Measurements from ENCODE around the gene RHOF.
"Not testable (repeated sequence)": the region's sequence is repeated elsewhere in the genome, so short reads cannot be mapped to it uniquely, and the experiment has no call there.

Gene RHOF

GRCh38 chr12:121748218-121748570, 45.3 kb downstream of the RHOF start:
- H3K27ac ChIP-seq: peak overlapping the region; percentile 18; the same call in 1 of the 2 replicates

GRCh38 chr12:121745545-121745944, 47.9 kb downstream of the RHOF start:
- not testable (repeated sequence) for H3K27ac ChIP-seq

More at GRCh38 chr12:121748218-121748570, 45.3 kb downstream of the RHOF start:
- no peak for TF ChIP-seq ZFX (IDR thresholded peaks at IDR 0.05; ENCODE audit: borderline replicate concordance)
- no peak for TF ChIP-seq CTCF (IDR thresholded peaks at IDR 0.05)

- H3K27ac ChIP-seq: no peak overlapping the region
- TF ChIP-seq CTCF (IDR thresholded peaks at IDR 0.05) (no peak), ZFX (IDR thresholded peaks at IDR 0.05; ENCODE audit: borderline replicate concordance) (no peak)
Observed at GRCh38 chr12:121741743-121742142, 51.7 kb downstream of the RHOF start.

- TF ChIP-seq ZFX (IDR thresholded peaks at IDR 0.05; ENCODE audit: borderline replicate concordance) (no peak), CTCF (IDR thresholded peaks at IDR 0.05) (no peak)
- no peak overlapping the region for H3K27ac ChIP-seq
Observed at GRCh38 chr12:121740847-121741246, 52.6 kb downstream of the RHOF start.

GRCh38 chr12:121738340-121738858, 55.1 kb downstream of the RHOF start:
- TF ChIP-seq ZFX (IDR thresholded peaks at IDR 0.05; ENCODE audit: borderline replicate concordance) (no peak), CTCF (IDR thresholded peaks at IDR 0.05) (no peak)
- no peak overlapping the region for H3K27ac ChIP-seq

- no peak overlapping the region for H3K27ac ChIP-seq
- TF ChIP-seq CTCF (IDR thresholded peaks at IDR 0.05) (no peak), ZFX (IDR thresholded peaks at IDR 0.05; ENCODE audit: borderline replicate concordance) (no peak)
Observed at GRCh38 chr12:121733849-121734248, 59.6 kb downstream of the RHOF start.

GRCh38 chr12:121731473-121731872, 62.0 kb downstream of the RHOF start:
- H3K27ac ChIP-seq: no peak overlapping the region
- no peak for TF ChIP-seq ZFX (IDR thresholded peaks at IDR 0.05; ENCODE audit: borderline replicate concordance)
- no peak for TF ChIP-seq CTCF (IDR thresholded peaks at IDR 0.05)

- no peak for TF ChIP-seq ZFX (IDR thresholded peaks at IDR 0.05; ENCODE audit: borderline replicate concordance)
- TF ChIP-seq CTCF (IDR thresholded peaks at IDR 0.05): no peak
- H3K27ac ChIP-seq: no peak overlapping the region
Observed at GRCh38 chr12:121729021-121729420, 64.5 kb downstream of the RHOF start.

Measured in 22Rv1 (cell line).